ENCODE data around the gene PHLPP1.

GRCh38 chr18:63001861-63002260 lies 286.5 kb downstream of the PHLPP1 start:
- TF ChIP-seq POLR2A (IDR thresholded peaks at IDR 0.05) (no peak), CTCF (IDR thresholded peaks at IDR 0.05) (no peak)

All from ovary (tissue), 3 donors.